ENCODE results near the gene GRB10. TPM values are rescaled to one million over a fixed set of nuclear protein-coding genes. Genes with fewer than 3 reads are reported as not detected.

Gene GRB10
- total RNA-seq, 1 experiment from 2014 or later = 38.3 TPM

DNA sequence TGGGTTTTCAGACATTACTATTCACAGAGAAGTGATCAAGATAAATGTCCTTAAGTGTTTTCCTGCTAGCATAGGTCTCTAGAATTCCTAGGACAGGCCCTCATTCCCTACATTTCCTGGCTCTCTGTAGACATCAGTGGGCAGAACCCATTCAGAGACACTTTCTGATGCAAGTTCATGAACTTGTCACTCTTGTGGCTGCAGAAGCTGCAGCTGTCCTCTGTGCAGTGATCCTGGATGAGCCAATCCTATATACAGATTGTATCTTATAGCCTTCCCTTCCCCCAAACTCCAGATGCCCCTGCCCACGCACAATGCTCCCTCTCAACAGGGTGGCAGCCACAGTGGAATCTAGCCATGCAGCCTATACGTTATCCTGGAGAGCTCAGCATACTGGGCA, 12.6 kb upstream of the GRB10 start:
- intact Hi-C loops (cut with micrococcal nuclease; ENCODE audit: unreplicated experiment) (no loop called here), in situ Hi-C loops (cut with HindIII; ENCODE audit: low pct_unique_long_range_greater_than_20kb, low sequenced_read_pairs) (no loop called here)
- Histone ChIP-seq H3K4me3 (ENCODE audit: low read depth in 2 of 2, low read length in 2 of 2) (no peak overlapping the region), H3K27ac (ENCODE audit: low read length) (no peak overlapping the region), H3K4me1 (ENCODE audit: control insufficient read depth, insufficient read depth, low read length) (peaks cover 6% of the 10 kb centered on the region), H3K27me3 (ENCODE audit: control insufficient read depth, insufficient read depth, low read length) (peaks cover 5% of the 10 kb centered on the region; the same call in 1 of the 2 replicates), H3K36me3 (ENCODE audit: control insufficient read depth, insufficient read depth, low read length) (no peaks in the 10 kb centered on the region), H3K9me3 (ENCODE audit: control insufficient read depth, insufficient read depth, low read depth, low read length) (no peaks in the 10 kb centered on the region)
- TF ChIP-seq, protein P1, sequence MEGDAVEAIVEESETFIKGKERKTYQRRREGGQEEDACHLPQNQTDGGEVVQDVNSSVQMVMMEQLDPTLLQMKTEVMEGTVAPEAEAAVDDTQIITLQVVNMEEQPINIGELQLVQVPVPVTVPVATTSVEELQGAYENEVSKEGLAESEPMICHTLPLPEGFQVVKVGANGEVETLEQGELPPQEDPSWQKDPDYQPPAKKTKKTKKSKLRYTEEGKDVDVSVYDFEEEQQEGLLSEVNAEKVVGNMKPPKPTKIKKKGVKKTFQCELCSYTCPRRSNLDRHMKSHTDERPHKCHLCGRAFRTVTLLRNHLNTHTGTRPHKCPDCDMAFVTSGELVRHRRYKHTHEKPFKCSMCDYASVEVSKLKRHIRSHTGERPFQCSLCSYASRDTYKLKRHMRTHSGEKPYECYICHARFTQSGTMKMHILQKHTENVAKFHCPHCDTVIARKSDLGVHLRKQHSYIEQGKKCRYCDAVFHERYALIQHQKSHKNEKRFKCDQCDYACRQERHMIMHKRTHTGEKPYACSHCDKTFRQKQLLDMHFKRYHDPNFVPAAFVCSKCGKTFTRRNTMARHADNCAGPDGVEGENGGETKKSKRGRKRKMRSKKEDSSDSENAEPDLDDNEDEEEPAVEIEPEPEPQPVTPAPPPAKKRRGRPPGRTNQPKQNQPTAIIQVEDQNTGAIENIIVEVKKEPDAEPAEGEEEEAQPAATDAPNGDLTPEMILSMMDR (IDR thresholded peaks at IDR 0.05) = no peak
- TF ChIP-seq TCF7L2 (IDR thresholded peaks at IDR 0.05; ENCODE audit: low read depth, low read length) = no peak
- no peak for TF ChIP-seq SIN3A (IDR thresholded peaks at IDR 0.05; ENCODE audit: borderline replicate concordance, insufficient read depth, low read depth, low read length)
- TF ChIP-seq, protein P2, sequence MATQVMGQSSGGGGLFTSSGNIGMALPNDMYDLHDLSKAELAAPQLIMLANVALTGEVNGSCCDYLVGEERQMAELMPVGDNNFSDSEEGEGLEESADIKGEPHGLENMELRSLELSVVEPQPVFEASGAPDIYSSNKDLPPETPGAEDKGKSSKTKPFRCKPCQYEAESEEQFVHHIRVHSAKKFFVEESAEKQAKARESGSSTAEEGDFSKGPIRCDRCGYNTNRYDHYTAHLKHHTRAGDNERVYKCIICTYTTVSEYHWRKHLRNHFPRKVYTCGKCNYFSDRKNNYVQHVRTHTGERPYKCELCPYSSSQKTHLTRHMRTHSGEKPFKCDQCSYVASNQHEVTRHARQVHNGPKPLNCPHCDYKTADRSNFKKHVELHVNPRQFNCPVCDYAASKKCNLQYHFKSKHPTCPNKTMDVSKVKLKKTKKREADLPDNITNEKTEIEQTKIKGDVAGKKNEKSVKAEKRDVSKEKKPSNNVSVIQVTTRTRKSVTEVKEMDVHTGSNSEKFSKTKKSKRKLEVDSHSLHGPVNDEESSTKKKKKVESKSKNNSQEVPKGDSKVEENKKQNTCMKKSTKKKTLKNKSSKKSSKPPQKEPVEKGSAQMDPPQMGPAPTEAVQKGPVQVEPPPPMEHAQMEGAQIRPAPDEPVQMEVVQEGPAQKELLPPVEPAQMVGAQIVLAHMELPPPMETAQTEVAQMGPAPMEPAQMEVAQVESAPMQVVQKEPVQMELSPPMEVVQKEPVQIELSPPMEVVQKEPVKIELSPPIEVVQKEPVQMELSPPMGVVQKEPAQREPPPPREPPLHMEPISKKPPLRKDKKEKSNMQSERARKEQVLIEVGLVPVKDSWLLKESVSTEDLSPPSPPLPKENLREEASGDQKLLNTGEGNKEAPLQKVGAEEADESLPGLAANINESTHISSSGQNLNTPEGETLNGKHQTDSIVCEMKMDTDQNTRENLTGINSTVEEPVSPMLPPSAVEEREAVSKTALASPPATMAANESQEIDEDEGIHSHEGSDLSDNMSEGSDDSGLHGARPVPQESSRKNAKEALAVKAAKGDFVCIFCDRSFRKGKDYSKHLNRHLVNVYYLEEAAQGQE (IDR thresholded peaks at IDR 0.05; ENCODE audit: insufficient read depth in 1 of 2, low read depth in 2 of 2, low read length in 1 of 2) = no peak
- no peak for DNase-seq (ENCODE audit: low read depth, low spot score)
- POLR2A ChIA-PET = interaction anchor here (1.0 kb wide), 1 partner anchor 11 kb away, joined by 3 read pairs; no protein-coding TSS in a partner anchor
- no peak for ATAC-seq
- no TSS peak for BruUV-seq (replicated peaks)
- CTCF ChIA-PET = no interaction called here

DNA sequence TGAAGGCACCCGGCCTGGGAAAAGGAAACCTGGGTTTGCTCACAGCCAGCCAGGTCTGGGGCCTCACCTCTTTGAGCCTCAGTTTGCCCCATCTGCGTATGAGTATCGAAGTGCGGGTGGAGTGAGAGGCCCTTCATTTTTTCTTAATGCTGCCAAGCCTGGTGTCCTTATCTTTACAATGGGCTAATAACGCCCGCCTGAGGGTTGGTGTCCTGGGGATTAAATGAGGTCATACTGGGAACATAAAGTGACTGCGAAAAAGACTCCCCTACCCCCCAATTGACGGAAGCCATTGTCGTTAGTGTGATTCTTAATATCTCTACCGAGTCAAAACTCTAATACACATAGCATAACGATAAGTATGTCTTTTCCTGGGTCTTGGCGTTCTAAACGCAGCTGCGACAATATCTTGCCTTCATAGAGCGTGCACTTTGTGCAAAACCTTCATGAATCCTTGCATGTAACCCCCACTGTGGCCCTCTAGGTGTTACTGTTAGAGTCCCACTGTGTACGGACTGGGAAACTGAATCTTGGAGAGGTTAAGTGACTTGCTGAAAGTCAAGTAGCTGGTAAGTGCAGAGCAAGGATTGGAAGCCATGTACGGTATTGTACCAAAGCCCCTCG, 11.4 kb upstream of the GRB10 start:
- POLR2A ChIA-PET = interaction anchor here (1.0 kb wide), 1 partner anchor 9 kb away, joined by 3 read pairs; no protein-coding TSS in a partner anchor
- peaks cover 5% of the 10 kb centered on the region; the same call in 1 of the 2 replicates for H3K27me3 ChIP-seq (ENCODE audit: control insufficient read depth, insufficient read depth, low read length)
- DNase-seq (ENCODE audit: low read depth, low spot score) (no peak), ATAC-seq (no peak)
- BruUV-seq (replicated peaks) = no TSS peak
- intact Hi-C loops (cut with micrococcal nuclease; ENCODE audit: unreplicated experiment) = no loop called here
- no peaks in the 10 kb centered on the region for H3K9me3 ChIP-seq (ENCODE audit: control insufficient read depth, insufficient read depth, low read depth, low read length)
- H3K27ac ChIP-seq (ENCODE audit: low read length) = peak overlapping the region; percentile 61
- H3K36me3 ChIP-seq (ENCODE audit: control insufficient read depth, insufficient read depth, low read length) = no peaks in the 10 kb centered on the region
- H3K4me1 ChIP-seq (ENCODE audit: control insufficient read depth, insufficient read depth, low read length) = peaks cover 6% of the 10 kb centered on the region
- CTCF ChIA-PET = no interaction called here
- in situ Hi-C loops (cut with HindIII; ENCODE audit: low pct_unique_long_range_greater_than_20kb, low sequenced_read_pairs) = no loop called here
- peak overlapping the region; percentile 48 to 67 for H3K4me3 ChIP-seq (ENCODE audit: low read depth in 2 of 2, low read length in 2 of 2)
- no peak for TF ChIP-seq SIN3A (IDR thresholded peaks at IDR 0.05; ENCODE audit: borderline replicate concordance, insufficient read depth, low read depth, low read length)
- TF ChIP-seq, protein P2 (IDR thresholded peaks at IDR 0.05; ENCODE audit: insufficient read depth in 1 of 2, low read depth in 2 of 2, low read length in 1 of 2) = no peak
- no peak for TF ChIP-seq TCF7L2 (IDR thresholded peaks at IDR 0.05; ENCODE audit: low read depth, low read length)
- TF ChIP-seq POLR2AphosphoS5 (IDR thresholded peaks at IDR 0.05; ENCODE audit: low read depth, low read length) = no peak
- TF ChIP-seq, protein P1 (IDR thresholded peaks at IDR 0.05) = no peak
